ENCODE results near the gene REPIN1.

DNA sequence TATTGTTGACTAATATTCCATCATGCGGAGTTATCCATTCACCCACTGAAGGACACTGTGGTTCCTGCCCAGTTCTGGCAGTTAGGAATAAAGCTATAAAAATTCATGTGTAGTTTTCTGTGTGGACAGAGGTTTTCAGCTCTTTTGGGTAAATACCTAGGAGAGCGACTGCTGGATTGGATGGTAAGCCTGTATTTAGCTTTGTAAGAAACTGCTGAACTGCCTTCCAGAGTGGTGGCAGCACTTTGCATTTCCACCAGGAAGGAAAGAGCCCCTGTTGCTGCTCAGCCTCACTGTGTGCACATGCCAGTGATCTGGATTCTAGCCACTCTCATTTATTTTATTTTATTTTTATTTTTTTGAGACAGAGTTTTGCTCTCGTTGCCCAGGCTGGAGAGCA is 24.7 kb downstream of the REPIN1 start:
- TF ChIP-seq EP300 (IDR thresholded peaks at IDR 0.05): no peak
- TF ChIP-seq, protein P1, sequence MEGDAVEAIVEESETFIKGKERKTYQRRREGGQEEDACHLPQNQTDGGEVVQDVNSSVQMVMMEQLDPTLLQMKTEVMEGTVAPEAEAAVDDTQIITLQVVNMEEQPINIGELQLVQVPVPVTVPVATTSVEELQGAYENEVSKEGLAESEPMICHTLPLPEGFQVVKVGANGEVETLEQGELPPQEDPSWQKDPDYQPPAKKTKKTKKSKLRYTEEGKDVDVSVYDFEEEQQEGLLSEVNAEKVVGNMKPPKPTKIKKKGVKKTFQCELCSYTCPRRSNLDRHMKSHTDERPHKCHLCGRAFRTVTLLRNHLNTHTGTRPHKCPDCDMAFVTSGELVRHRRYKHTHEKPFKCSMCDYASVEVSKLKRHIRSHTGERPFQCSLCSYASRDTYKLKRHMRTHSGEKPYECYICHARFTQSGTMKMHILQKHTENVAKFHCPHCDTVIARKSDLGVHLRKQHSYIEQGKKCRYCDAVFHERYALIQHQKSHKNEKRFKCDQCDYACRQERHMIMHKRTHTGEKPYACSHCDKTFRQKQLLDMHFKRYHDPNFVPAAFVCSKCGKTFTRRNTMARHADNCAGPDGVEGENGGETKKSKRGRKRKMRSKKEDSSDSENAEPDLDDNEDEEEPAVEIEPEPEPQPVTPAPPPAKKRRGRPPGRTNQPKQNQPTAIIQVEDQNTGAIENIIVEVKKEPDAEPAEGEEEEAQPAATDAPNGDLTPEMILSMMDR (IDR thresholded peaks at IDR 0.05): no peak
